Coronary artery (tissue), 2 donors: ENCODE results near the gene BECN2.

ENCODE experiments used
- DNase-seq: peaks from one replicate; pipeline ENCODE4 v3.0.0-alpha.2; 2017; ENCODE audit warnings: low spot score
- H3K27ac ChIP-seq, 2 donors: fragments of 200-600 bp; sonication (generic); one replicate each; pipeline ENCODE4 v1.5.1; 2016 to 2019
- H3K4me3 ChIP-seq: fragments of 200-600 bp; sonication (generic); 2 replicates; pipeline ENCODE4 v1.5.1; 2016; ENCODE audit warnings: mild to moderate bottlenecking, moderate library complexity
- CTCF ChIP-seq: fragments of 200-600 bp; sonication (generic); IDR thresholded peaks from one replicate; pipeline ENCODE4 v1.5.1; 2019; ENCODE audit warnings: antibody characterized with exemption

The BECN2 gene

GRCh38 chr1:241927321-241927720 lies 30.2 kb upstream of the BECN2 start:
- no peak for DNase-seq
- Histone ChIP-seq H3K27ac (no peak overlapping the region), H3K4me3 (no peak overlapping the region)
- TF ChIP-seq CTCF: no peak

- no peak for TF ChIP-seq CTCF
- Histone ChIP-seq H3K4me3 (no peak overlapping the region), H3K27ac (no peak overlapping the region)
- peak; percentile 49 for DNase-seq
These were observed 24.7 kb upstream of the BECN2 start for GRCh38 chr1:241932845-241933244.

GRCh38 chr1:241934201-241934848 lies 23.2 kb upstream of the BECN2 start:
- TF ChIP-seq CTCF: no peak
- peak; percentile 46 for DNase-seq

GRCh38 chr1:241934866-241935265 lies 22.7 kb upstream of the BECN2 start:
- H3K4me3 ChIP-seq: no peak overlapping the region
- DNase-seq: no peak
- no peak overlapping the region for H3K27ac ChIP-seq
- TF ChIP-seq CTCF: no peak

More at GRCh38 chr1:241934201-241934848, 23.2 kb upstream of the BECN2 start:
- Histone ChIP-seq H3K4me3 (no peak overlapping the region), H3K27ac (no peak overlapping the region)

- no peak for TF ChIP-seq CTCF
These were observed 17.8 kb upstream of the BECN2 start for GRCh38 chr1:241939798-241940197.

GRCh38 chr1:241942738-241943137 lies 14.8 kb upstream of the BECN2 start:
- DNase-seq: no peak
- Histone ChIP-seq H3K4me3 (no peak overlapping the region), H3K27ac (no peak overlapping the region)
- TF ChIP-seq CTCF: no peak

More at GRCh38 chr1:241939798-241940197, 17.8 kb upstream of the BECN2 start:
- H3K4me3 ChIP-seq: no peak overlapping the region
- no peak for DNase-seq
- no peak overlapping the region for H3K27ac ChIP-seq

- no peak overlapping the region for H3K27ac ChIP-seq
- no peak for DNase-seq
- no peak overlapping the region for H3K4me3 ChIP-seq
- no peak for TF ChIP-seq CTCF
These were observed 13.3 kb upstream of the BECN2 start for GRCh38 chr1:241944300-241944699.
